ENCODE data around the gene YIPF1. TPM values are rescaled to one million over a fixed set of nuclear protein-coding genes. Genes with fewer than 3 reads are reported as not detected.
"Not testable (repeated sequence)": the region's sequence is repeated elsewhere in the genome, so short reads cannot be mapped to it uniquely, and the experiment has no call there.

YIPF1 gene
- total RNA-seq, 1 donor from 2014 or later, result 25.6 TPM

GRCh38 chr1:53819387-53819786, 70.2 kb downstream of the YIPF1 start:
- TF ChIP-seq CTCF (IDR thresholded peaks at IDR 0.05), result no peak
- Mint-ChIP-seq H3K4me1 (ENCODE audit: unreplicated experiment) (no peaks in the 10 kb centered on the region), H3K36me3 (ENCODE audit: unreplicated experiment) (peaks cover 29% of the 10 kb centered on the region), H3K27me3 (ENCODE audit: unreplicated experiment) (no peaks in the 10 kb centered on the region), H3K27ac (ENCODE audit: unreplicated experiment) (no peak overlapping the region), H3K4me3 (ENCODE audit: unreplicated experiment) (no peak overlapping the region), H3K9me3 (ENCODE audit: unreplicated experiment) (peaks cover 14% of the 10 kb centered on the region)
- no peak for DNase-seq (ENCODE audit: extremely low spot score, unreplicated experiment)

- not testable (repeated sequence) for H3K4me3 Mint-ChIP-seq (ENCODE audit: unreplicated experiment); H3K27ac Mint-ChIP-seq (ENCODE audit: unreplicated experiment); H3K4me1 Mint-ChIP-seq (ENCODE audit: unreplicated experiment); H3K27me3 Mint-ChIP-seq (ENCODE audit: unreplicated experiment); DNase-seq (ENCODE audit: extremely low spot score, unreplicated experiment)
- peaks cover 37% of the 10 kb centered on the region for H3K36me3 Mint-ChIP-seq (ENCODE audit: unreplicated experiment)
- H3K9me3 Mint-ChIP-seq (ENCODE audit: unreplicated experiment), result peaks cover 19% of the 10 kb centered on the region
Measured at GRCh38 chr1:53816584-53816983, 73.0 kb downstream of the YIPF1 start.

GRCh38 chr1:53815484-53815883, 74.1 kb downstream of the YIPF1 start:
- peaks cover 19% of the 10 kb centered on the region for H3K9me3 Mint-ChIP-seq (ENCODE audit: unreplicated experiment)
- H3K27me3 Mint-ChIP-seq (ENCODE audit: unreplicated experiment); H3K4me3 Mint-ChIP-seq (ENCODE audit: unreplicated experiment); DNase-seq (ENCODE audit: extremely low spot score, unreplicated experiment); H3K4me1 Mint-ChIP-seq (ENCODE audit: unreplicated experiment); H3K27ac Mint-ChIP-seq (ENCODE audit: unreplicated experiment): not testable (repeated sequence)
- peaks cover 39% of the 10 kb centered on the region for H3K36me3 Mint-ChIP-seq (ENCODE audit: unreplicated experiment)

- TF ChIP-seq CTCF (IDR thresholded peaks at IDR 0.05), result peak; percentile 20
- Mint-ChIP-seq H3K27ac (ENCODE audit: unreplicated experiment) (no peak overlapping the region), H3K4me1 (ENCODE audit: unreplicated experiment) (peaks cover 10% of the 10 kb centered on the region), H3K27me3 (ENCODE audit: unreplicated experiment) (no peaks in the 10 kb centered on the region), H3K36me3 (ENCODE audit: unreplicated experiment) (peaks cover 28% of the 10 kb centered on the region), H3K4me3 (ENCODE audit: unreplicated experiment) (no peak overlapping the region), H3K9me3 (ENCODE audit: unreplicated experiment) (peaks cover 15% of the 10 kb centered on the region)
- DNase-seq (ENCODE audit: extremely low spot score, unreplicated experiment), result no peak
Measured at GRCh38 chr1:53811414-53811851, 78.2 kb downstream of the YIPF1 start.

GRCh38 chr1:53810497-53810896, 79.1 kb downstream of the YIPF1 start:
- H3K4me1 Mint-ChIP-seq (ENCODE audit: unreplicated experiment), result peaks cover 10% of the 10 kb centered on the region
- peaks cover 5% of the 10 kb centered on the region for H3K9me3 Mint-ChIP-seq (ENCODE audit: unreplicated experiment)
- H3K27me3 Mint-ChIP-seq (ENCODE audit: unreplicated experiment), result no peaks in the 10 kb centered on the region
- no peak for DNase-seq (ENCODE audit: extremely low spot score, unreplicated experiment)
- peaks cover 21% of the 10 kb centered on the region for H3K36me3 Mint-ChIP-seq (ENCODE audit: unreplicated experiment)
- TF ChIP-seq CTCF (IDR thresholded peaks at IDR 0.05), result no peak
- H3K27ac Mint-ChIP-seq (ENCODE audit: unreplicated experiment), result no peak overlapping the region
- H3K4me3 Mint-ChIP-seq (ENCODE audit: unreplicated experiment), result no peak overlapping the region

GRCh38 chr1:53810007-53810406, 79.6 kb downstream of the YIPF1 start:
- no peak for TF ChIP-seq CTCF (IDR thresholded peaks at IDR 0.05)
- Mint-ChIP-seq H3K4me1 (ENCODE audit: unreplicated experiment) (peaks cover 10% of the 10 kb centered on the region), H3K27ac (ENCODE audit: unreplicated experiment) (no peak overlapping the region), H3K9me3 (ENCODE audit: unreplicated experiment) (peaks cover 5% of the 10 kb centered on the region), H3K27me3 (ENCODE audit: unreplicated experiment) (no peaks in the 10 kb centered on the region), H3K4me3 (ENCODE audit: unreplicated experiment) (no peak overlapping the region), H3K36me3 (ENCODE audit: unreplicated experiment) (peaks cover 21% of the 10 kb centered on the region)
- no peak for DNase-seq (ENCODE audit: extremely low spot score, unreplicated experiment)

Data from osteocyte (in vitro differentiated cells).